Colon (tissue), 2 donors: ENCODE measurements around the gene FCRLB.
"Not testable (repeated sequence)": the region's sequence is repeated elsewhere in the genome, so short reads cannot be mapped to it uniquely, and the experiment has no call there.

ENCODE experiments used
- FAIRE-seq: peaks from 2 replicates; lab custom pipeline; 2012; peaks lifted over from hg19 to GRCh38; lab: Jason Lieb, UNC
- donor health status: control.
- donor health status: control.

The FCRLB gene

DNA sequence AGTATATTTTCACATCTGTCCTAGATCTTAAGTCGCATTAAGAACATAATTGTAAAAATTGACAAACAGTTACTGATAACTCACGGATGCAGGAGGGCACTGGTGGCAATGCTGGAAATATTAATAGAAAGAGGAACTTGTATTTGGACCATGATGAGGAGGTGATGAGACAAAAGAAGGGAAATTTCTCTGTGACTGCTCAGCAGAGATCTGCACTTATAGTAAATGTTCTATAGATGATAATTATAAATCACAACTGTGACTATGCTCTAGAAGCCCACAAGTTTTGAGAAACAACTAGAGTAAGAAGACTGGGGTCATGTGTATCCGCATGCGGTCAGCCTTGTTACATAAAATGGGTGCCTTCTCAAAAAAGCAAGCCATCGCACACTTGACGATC is 19.6 kb downstream of the FCRLB start:
- FAIRE-seq, result no peak

- no peak for FAIRE-seq
These were observed 21.9 kb downstream of the FCRLB start for GRCh38 chr1:161743231-161743630.

DNA sequence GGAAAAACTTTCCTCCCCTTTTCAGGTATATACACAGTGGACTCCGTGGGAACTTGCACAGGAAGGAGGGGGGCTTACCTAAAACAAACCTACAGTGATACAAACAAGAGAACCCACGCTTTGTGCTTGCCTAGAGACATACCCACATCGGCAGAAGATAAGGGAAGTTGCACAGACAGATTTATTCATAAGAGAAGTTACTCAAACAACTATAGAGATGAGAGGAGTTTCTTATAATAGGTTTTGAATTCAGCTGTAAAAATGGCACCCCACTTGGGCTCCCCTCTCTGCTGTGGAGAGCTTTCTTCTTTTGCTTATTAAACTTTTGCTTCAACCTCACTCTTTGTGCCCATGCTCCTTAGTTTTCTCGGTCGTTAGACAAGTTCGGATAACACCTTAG is 26.5 kb downstream of the FCRLB start:
- no peak for FAIRE-seq

DNA sequence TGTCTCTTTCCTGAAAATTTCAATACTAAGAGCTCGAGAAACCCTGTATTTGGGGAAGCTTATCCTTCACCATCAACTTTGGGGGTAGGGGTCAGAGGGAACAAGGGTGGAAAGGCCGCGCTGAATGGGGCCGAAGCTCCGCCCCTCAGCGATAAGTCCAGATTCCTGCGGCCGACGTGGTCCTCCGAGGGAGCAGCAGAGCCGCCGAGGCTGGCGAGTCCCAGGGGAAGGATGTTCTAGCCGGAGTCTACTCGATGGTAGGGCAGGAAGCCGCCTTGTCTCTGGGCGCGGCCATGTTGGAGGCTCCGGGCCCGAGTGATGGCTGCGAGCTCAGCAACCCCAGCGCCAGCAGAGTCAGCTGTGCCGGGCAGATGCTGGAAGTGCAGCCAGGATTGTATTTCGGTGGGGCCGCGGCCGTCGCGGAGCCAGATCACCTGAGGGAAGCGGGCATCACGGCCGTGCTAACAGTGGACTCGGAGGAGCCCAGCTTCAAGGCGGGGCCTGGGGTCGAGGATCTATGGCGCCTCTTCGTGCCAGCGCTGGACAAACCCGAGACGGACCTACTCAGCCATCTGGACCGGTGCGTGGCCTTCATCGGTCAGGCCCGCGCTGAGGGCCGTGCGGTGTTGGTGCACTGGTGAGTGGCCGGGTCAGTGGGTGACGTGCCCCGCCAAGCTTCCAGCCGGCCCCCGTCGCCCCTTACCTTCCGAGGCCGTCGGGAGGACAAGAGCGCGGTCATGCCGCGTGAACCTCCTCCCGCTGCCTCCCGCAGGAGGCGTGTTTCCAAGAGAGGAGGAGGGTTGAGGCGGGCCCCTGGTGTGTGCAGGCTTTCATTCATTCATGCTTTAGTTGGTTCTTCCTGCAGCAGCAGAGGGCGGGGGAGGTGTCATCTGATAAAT is 28.4 kb downstream of the FCRLB start, which contains the start of gene DUSP12:
Gene DUSP12 (plus strand): TSS at position 278 of the 899 bp plus-strand sequence. CDS start 16 bp downstream, at position 294.
- no peak for FAIRE-seq

- FAIRE-seq, result no peak
These were observed 42.3 kb downstream of the FCRLB start for GRCh38 chr1:161763522-161764098.

- no peak for FAIRE-seq
These were observed 45.0 kb downstream of the FCRLB start, which contains the start of gene ATF6 for GRCh38 chr1:161766102-161766981. Gene ATF6 (plus strand): TSS chr1:161766320. CDS start chr1:161766361, 41 bp downstream.

GRCh38 chr1:161768461-161768860 is 47.1 kb downstream of the FCRLB start:
- no peak for FAIRE-seq

DNA sequence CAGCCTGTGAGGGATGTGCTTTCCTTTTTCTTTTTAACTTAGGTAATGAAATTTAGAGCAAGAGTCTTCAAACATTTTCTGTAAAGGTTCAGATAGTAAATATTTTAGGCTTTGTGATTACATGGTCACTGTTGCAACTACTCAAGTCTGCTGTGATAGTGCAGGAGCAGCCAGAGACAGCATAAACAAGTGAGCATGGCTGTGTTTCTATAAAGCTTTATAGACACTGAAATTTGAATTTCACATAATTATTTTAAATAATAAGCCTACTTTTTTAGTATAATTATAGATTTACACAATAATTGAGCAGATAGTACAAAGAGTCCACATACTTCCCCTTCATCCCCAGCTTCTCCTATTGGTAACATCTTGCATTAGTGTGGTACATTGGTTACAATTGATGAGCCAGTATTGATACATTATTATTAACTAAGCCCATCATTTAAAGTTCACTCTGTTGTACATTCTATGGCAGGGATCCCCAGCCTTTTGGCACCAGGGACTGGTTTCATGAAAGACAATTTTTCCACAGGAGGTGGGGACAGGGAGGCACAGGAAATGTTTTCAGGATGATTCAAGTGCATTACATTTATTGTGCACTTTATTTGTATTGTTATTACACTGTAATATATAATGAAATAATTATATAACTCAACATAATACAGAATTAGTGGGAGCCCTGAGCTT is 47.8 kb downstream of the FCRLB start:
- no peak for FAIRE-seq

GRCh38 chr1:161769673-161770045 is 48.3 kb downstream of the FCRLB start:
- not testable (repeated sequence) for FAIRE-seq

- no peak for FAIRE-seq
These were observed 48.9 kb downstream of the FCRLB start for GRCh38 chr1:161770250-161770649.

- FAIRE-seq, result no peak
These were observed 49.8 kb downstream of the FCRLB start for GRCh38 chr1:161771161-161771560.

DNA sequence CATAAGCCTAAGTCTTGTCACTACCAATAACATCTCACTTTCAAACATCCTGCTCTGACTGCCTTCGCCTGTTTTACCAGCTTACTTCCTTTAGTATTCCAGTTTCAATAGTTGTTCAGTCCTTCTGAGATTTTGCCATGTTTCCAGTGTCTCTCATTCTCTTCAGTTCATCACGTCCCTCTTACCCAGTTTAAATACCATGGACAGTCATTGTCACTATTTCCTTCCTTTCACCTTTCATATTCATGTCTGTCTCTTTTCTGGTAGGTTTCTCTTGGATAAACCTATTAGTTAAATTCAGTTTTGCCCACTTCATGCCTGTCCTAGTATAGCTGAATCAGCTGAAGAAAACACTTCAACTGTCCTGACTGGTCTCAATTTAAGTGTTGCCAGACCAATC is 50.6 kb downstream of the FCRLB start:
- FAIRE-seq, result no peak

- FAIRE-seq, result no peak
These were observed 51.1 kb downstream of the FCRLB start for GRCh38 chr1:161772397-161772796.

GRCh38 chr1:161773791-161774190 is 52.4 kb downstream of the FCRLB start:
- FAIRE-seq, result no peak

DNA sequence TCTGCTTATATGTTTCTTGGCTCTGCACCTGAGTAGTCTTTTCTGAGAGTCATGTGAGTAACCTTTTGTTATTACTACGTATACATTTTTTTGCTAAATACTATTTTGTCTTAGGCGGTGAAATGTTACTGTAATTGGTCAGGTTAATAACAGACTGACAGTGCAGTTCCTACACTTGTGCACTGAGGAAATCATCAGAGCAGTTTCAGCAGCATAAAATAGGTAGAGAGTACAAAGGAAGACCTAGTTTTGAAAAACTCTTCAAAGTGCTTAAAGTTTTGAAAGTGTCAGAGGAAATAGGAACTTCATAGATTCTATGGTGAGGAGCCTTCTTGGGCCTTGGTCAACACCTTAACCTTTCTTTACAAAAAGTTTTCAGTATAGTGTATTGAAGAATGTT is 55.9 kb downstream of the FCRLB start:
- FAIRE-seq, result no peak
